ENCODE results near the gene PLCD3. TPM values are rescaled to one million over a fixed set of nuclear protein-coding genes. Genes with fewer than 3 reads are reported as not detected.

Gene PLCD3
- total and polyA plus RNA-seq, 2 of the 13 experiments (the other 11 are each of a cell fraction or from before 2014, with no cell fraction given), result 11.3 to 39.1 TPM

GRCh38 chr17:45127207-45127547 lies 5.1 kb downstream of the PLCD3 start:
- H4K20me1 ChIP-seq (ENCODE audit: insufficient read depth, low read length), result no peaks in the 10 kb centered on the region
- H3K4me2 ChIP-seq (ENCODE audit: low read depth, low read length), result peak overlapping the region; percentile 72
- peak overlapping the region in 1 of 3 experiments; percentile 58; a peak in 1 of 6 replicates for H3K4me3 ChIP-seq (replicated peaks in 1 of 3; ENCODE audit: insufficient read depth in 1 of 3, low read depth in 2 of 3, low read length in 3 of 3)
- ATAC-seq (no peak), DNase-seq (ENCODE audit: low spot score) (no peak), FAIRE-seq (no peak)
- H3K79me2 ChIP-seq (ENCODE audit: insufficient read depth, low read length), result peaks cover 4% of the 10 kb centered on the region
- H3K27me3 ChIP-seq (ENCODE audit: control insufficient read depth in 1 of 2, insufficient read depth in 2 of 2, low read length in 2 of 2), result no peaks in the 10 kb centered on the region
- H3K36me3 ChIP-seq (replicated peaks in 1 of 2; ENCODE audit: control insufficient read depth in 1 of 2, insufficient read depth in 2 of 2, low read length in 2 of 2), result no peaks in the 10 kb centered on the region
- H3K9me3 ChIP-seq (ENCODE audit: low read length), result no peaks in the 10 kb centered on the region
- in situ Hi-C loops (cut with HindIII; ENCODE audit: extremely low pct_ligation_motif_present, low pct_unique_long_range_greater_than_20kb) (no loop called here), intact Hi-C loops (cut with micrococcal nuclease; ENCODE audit: unreplicated experiment) (no loop called here)
- H3K27ac ChIP-seq (ENCODE audit: extremely low read length, insufficient read depth, low read length), result peak overlapping the region; percentile 63
- peak overlapping the region; percentile 59 for H3K9ac ChIP-seq (ENCODE audit: insufficient read depth, low read depth, low read length)
- POLR2A ChIA-PET, result interaction anchor here (0.8 to 5.1 kb wide), 7 partner anchors 8 to 54 kb away, joined by 3 to 71 read pairs (median 4); partner anchors contain the start of genes ACBD4, HEXIM1 and HEXIM2
- no TSS peak for BruUV-seq (replicated peaks)
- CTCF ChIA-PET (ENCODE audit: low intra/inter-chr PET ratio, low total read pairs), result no interaction called here
- no peak overlapping the region for H2AFZ ChIP-seq (ENCODE audit: low read length)
- H3K4me1 ChIP-seq (ENCODE audit: insufficient read depth, low read length), result peaks cover 88% of the 10 kb centered on the region
- 91% methylated on average over 7 of the region's 8 CpGs for whole genome bisulfite sequencing (ENCODE audit: low lambda C conversion rate)
- TF ChIP-seq ZNF788 (CRISPR knock-in tag; IDR thresholded peaks at IDR 0.05; ENCODE audit: borderline replicate concordance), result 0 out of 2 replicates have a peak, but pooled peaks have one; percentile 18
- no peak for TF ChIP-seq ZNF124 (CRISPR knock-in tag; IDR thresholded peaks at IDR 0.05)
- TF ChIP-seq POGK (CRISPR knock-in tag; conservative IDR thresholded peaks at IDR 0.05), result no peak
- TF ChIP-seq POLR2G (IDR thresholded peaks at IDR 0.05; ENCODE audit: low read depth, low read length), result no peak
- no peak for TF ChIP-seq HOXA5 (CRISPR knock-in tag; IDR thresholded peaks at IDR 0.05)
- TF ChIP-seq ZNF784 (CRISPR knock-in tag; IDR thresholded peaks at IDR 0.05; ENCODE audit: borderline replicate concordance), result no peak
- 0 out of 2 replicates have a peak, but pooled peaks have one; percentile 50 for TF ChIP-seq FOXO4 (CRISPR knock-in tag; conservative IDR thresholded peaks at IDR 0.05)
- TF ChIP-seq ATAD3A (CRISPR knock-in tag; IDR thresholded peaks at IDR 0.05), result no peak
- TF ChIP-seq ZNF547 (CRISPR knock-in tag; IDR thresholded peaks at IDR 0.05), result no peak
- TF ChIP-seq ZBTB26 (CRISPR knock-in tag; IDR thresholded peaks at IDR 0.05; ENCODE audit: borderline replicate concordance), result no peak; the same call in 1 of the 2 replicates
- TF ChIP-seq DZIP1 (CRISPR knock-in tag; IDR thresholded peaks at IDR 0.05), result 0 out of 2 replicates have a peak, but pooled peaks have one; percentile 70
- TF ChIP-seq SOX13 (IDR thresholded peaks at IDR 0.05), result no peak
- no peak for TF ChIP-seq SOX13 (CRISPR knock-in tag; conservative IDR thresholded peaks at IDR 0.05 in 1 of 2, IDR thresholded peaks at IDR 0.05 in 1 of 2)
- no peak for TF ChIP-seq RFXAP (CRISPR knock-in tag; IDR thresholded peaks at IDR 0.05; ENCODE audit: borderline replicate concordance)
- no peak for TF ChIP-seq WIZ (CRISPR knock-in tag; IDR thresholded peaks at IDR 0.05)
- no peak for TF ChIP-seq PLRG1 (conservative IDR thresholded peaks at IDR 0.05)
